Endothelial cell of umbilical vein (primary cell): Measurements from ENCODE around the gene SMIM7. TPM values are rescaled to one million over a fixed set of nuclear protein-coding genes. Genes with fewer than 3 reads are reported as not detected.

ENCODE experiments used
- polyA plus RNA-seq, 4 experiments: library from polyadenylated mRNA; depleted of rRNA in 3 of 4; stranded (reverse) in 3 of 4; unstranded in 1 of 4; fragments of >200 nt; gene quantifications; 2 replicates each; pipeline versions ENCODE4 v1.2.1 to v1.2.3, GENCODE V29; 2011 to 2012; ENCODE audit warnings: missing spikeins in 1 of 4
- total RNA-seq: library from RNA; stranded (reverse); gene quantifications from 2 replicates; pipeline ENCODE4 v1.2.3, GENCODE V29; 2021

Gene SMIM7
- total and polyA plus RNA-seq, 2 donors (not counting 3 experiments of a cell fraction or from before 2014, with no cell fraction given): 51.1 to 62.0 TPM

Other genes starting within 250 kb of the SMIM7 start
- 31.2 and 38.8 TPM in 2 replicates for gene EPS15L1, start 188.2 kb downstream of the SMIM7 start, total RNA-seq
- gene EPS15L1, start 188.2 kb downstream of the SMIM7 start, polyA plus RNA-seq: 14.5 and 16.5 TPM in 2 replicates
- not detected in 2 replicates for gene CALR3, start 164.0 kb downstream of the SMIM7 start, total RNA-seq
- gene CALR3, start 164.0 kb downstream of the SMIM7 start, polyA plus RNA-seq: not detected in 2 replicates
- gene C19orf44, start 163.8 kb downstream of the SMIM7 start, total RNA-seq: 4.3 and 4.8 TPM in 2 replicates
- 2.8 and 3.5 TPM in 2 replicates for gene C19orf44, start 163.8 kb downstream of the SMIM7 start, polyA plus RNA-seq
- gene CHERP, start 117.7 kb downstream of the SMIM7 start, total RNA-seq: 53.9 and 54.5 TPM in 2 replicates
- 8.9 and 10.6 TPM in 2 replicates for gene CHERP, start 117.7 kb downstream of the SMIM7 start, polyA plus RNA-seq
- gene SLC35E1, start 87.7 kb downstream of the SMIM7 start, total RNA-seq: 30.4 and 37.5 TPM in 2 replicates
- 36.0 and 50.1 TPM in 2 replicates for gene SLC35E1, start 87.7 kb downstream of the SMIM7 start, polyA plus RNA-seq
- gene MED26, start 31.9 kb downstream of the SMIM7 start, total RNA-seq: 9.2 and 13.4 TPM in 2 replicates
- gene MED26, start 31.9 kb downstream of the SMIM7 start, polyA plus RNA-seq: 5.6 and 6.2 TPM in 2 replicates
- 1.6 and 2.2 TPM in 2 replicates for gene TMEM38A, start 995 bp upstream of the SMIM7 start, total RNA-seq
- gene TMEM38A, start 995 bp upstream of the SMIM7 start, polyA plus RNA-seq: 1.6 and 2.0 TPM in 2 replicates
- gene NWD1, start 59.7 kb upstream of the SMIM7 start, total RNA-seq: not detected in 2 replicates
- not detected in 2 replicates for gene NWD1, start 59.7 kb upstream of the SMIM7 start, polyA plus RNA-seq
- 69.2 and 75.0 TPM in 2 replicates for gene SIN3B, start 169.3 kb upstream of the SMIM7 start, total RNA-seq
- 42.8 and 46.2 TPM in 2 replicates for gene SIN3B, start 169.3 kb upstream of the SMIM7 start, polyA plus RNA-seq
- gene F2RL3, start 228.9 kb upstream of the SMIM7 start, total RNA-seq: 1.2 TPM in 2 replicates
- 0.76 and 1.7 TPM in 2 replicates for gene F2RL3, start 228.9 kb upstream of the SMIM7 start, polyA plus RNA-seq